ENCODE results near the gene POMGNT2.

POMGNT2 gene

GRCh38 chr3:43036621-43037423, 69.1 kb downstream of the POMGNT2 start:
- Histone ChIP-seq H3K4me3 (no peak overlapping the region), H3K27ac (no peak overlapping the region)
- no peak for TF ChIP-seq CTCF (IDR thresholded peaks at IDR 0.05)
- DNase-seq (ENCODE audit: low spot score) = peak; percentile 40

GRCh38 chr3:43035801-43036365, 70.0 kb downstream of the POMGNT2 start:
- DNase-seq (ENCODE audit: low spot score) = peak; percentile 38
- Histone ChIP-seq H3K27ac (no peak overlapping the region), H3K4me3 (no peak overlapping the region)
- no peak for TF ChIP-seq CTCF (IDR thresholded peaks at IDR 0.05)

- Histone ChIP-seq H3K27ac (no peak overlapping the region), H3K4me3 (no peak overlapping the region)
- DNase-seq (ENCODE audit: low spot score) = peak; percentile 61
- TF ChIP-seq CTCF (IDR thresholded peaks at IDR 0.05) = no peak
Measured at GRCh38 chr3:43034911-43035310, 71.0 kb downstream of the POMGNT2 start.

GRCh38 chr3:43034200-43034599, 71.7 kb downstream of the POMGNT2 start:
- Histone ChIP-seq H3K27ac (no peak overlapping the region), H3K4me3 (no peak overlapping the region)
- peak; percentile 36 for DNase-seq (ENCODE audit: low spot score)
- no peak for TF ChIP-seq CTCF (IDR thresholded peaks at IDR 0.05)

- Histone ChIP-seq H3K4me3 (no peak overlapping the region), H3K27ac (no peak overlapping the region)
- TF ChIP-seq CTCF (IDR thresholded peaks at IDR 0.05) = no peak
- peak; percentile 67 for DNase-seq (ENCODE audit: low spot score)
Measured at GRCh38 chr3:43032646-43033628, 72.9 kb downstream of the POMGNT2 start.

GRCh38 chr3:43031889-43032545, 73.9 kb downstream of the POMGNT2 start:
- no peak for TF ChIP-seq CTCF (IDR thresholded peaks at IDR 0.05)
- peak; percentile 64 for DNase-seq (ENCODE audit: low spot score)
- Histone ChIP-seq H3K4me3 (no peak overlapping the region), H3K27ac (peak overlapping the region in 1 of 2 donors; percentile 39)

Measured in coronary artery (tissue), 2 donors.